Hepatocyte (in vitro differentiated cells): ENCODE results near the gene MGLL. TPM values are rescaled to one million over a fixed set of nuclear protein-coding genes. Genes with fewer than 3 reads are reported as not detected.

Experiments used
- DNase-seq: peaks from one replicate; pipeline ENCODE4 v3.0.0-alpha.2; 2016; ENCODE audit warnings: low spot score
- H2AFZ ChIP-seq: fragments of 200-600 bp; sonication (generic); 2 replicates; pipeline ENCODE4 v1.6.0; 2016; ENCODE audit warnings: antibody characterized with exemption, mild to moderate bottlenecking
- H3K27ac ChIP-seq: fragments of 200-600 bp; sonication (generic); 2 replicates; pipeline ENCODE4 v1.5.1; 2016; ENCODE audit warnings: mild to moderate bottlenecking
- H3K27me3 ChIP-seq: fragments of 200-600 bp; sonication (generic); 2 replicates; pipeline ENCODE4 v1.6.1; 2016
- H3K36me3 ChIP-seq: fragments of 200-600 bp; sonication (generic); replicated peaks from 2 replicates; pipeline ENCODE4 v1.5.1; 2016; ENCODE audit warnings: low read depth; ENCODE audit not compliant: insufficient read depth
- H3K4me1 ChIP-seq: fragments of 200-600 bp; sonication (generic); 2 replicates; pipeline ENCODE4 v1.5.1; 2016; ENCODE audit warnings: mild to moderate bottlenecking, moderate library complexity; ENCODE audit not compliant: insufficient read depth
- H3K4me2 ChIP-seq: fragments of 200-600 bp; sonication (generic); 2 replicates; pipeline ENCODE4 v1.6.0; 2016
- H3K4me3 ChIP-seq: fragments of 200-600 bp; sonication (generic); 2 replicates; pipeline ENCODE4 v1.5.1; 2016; ENCODE audit warnings: mild to moderate bottlenecking
- H3K79me2 ChIP-seq: fragments of 200-600 bp; sonication (generic); 2 replicates; pipeline ENCODE4 v1.6.0; 2017; ENCODE audit warnings: mild to moderate bottlenecking
- H3K9me2 ChIP-seq: fragments of 200-600 bp; sonication (generic); replicated peaks from 2 replicates; pipeline ENCODE4 v1.6.0; 2017; ENCODE audit warnings: mild to moderate bottlenecking; ENCODE audit not compliant: insufficient read depth
- H3K9me3 ChIP-seq: fragments of 200-600 bp; sonication (generic); 2 replicates; pipeline ENCODE4 v1.5.1; 2016; ENCODE audit warnings: low read depth, mild to moderate bottlenecking
- H4K20me1 ChIP-seq: fragments of 200-600 bp; sonication (generic); 2 replicates; pipeline ENCODE4 v1.6.0; 2016; ENCODE audit warnings: mild to moderate bottlenecking; ENCODE audit not compliant: insufficient read depth, poor library complexity, severe bottlenecking
- CTCF ChIP-seq: fragments of 200-600 bp; sonication (generic); IDR thresholded peaks from 2 replicates; pipeline ENCODE4 v1.5.1; 2016; ENCODE audit warnings: antibody characterized with exemption, mild to moderate bottlenecking; ENCODE audit not compliant: poor library complexity
- EZH2 ChIP-seq: fragments of 200-600 bp; sonication (generic); IDR thresholded peaks from 2 replicates; pipeline ENCODE4 v1.6.1; 2016; ENCODE audit warnings: antibody characterized with exemption, mild to moderate bottlenecking, borderline replicate concordance
- EZH2phosphoT487 ChIP-seq: fragments of 200-600 bp; sonication (generic); IDR thresholded peaks from one replicate; pipeline ENCODE4 v1.6.1; 2018; ENCODE audit warnings: antibody characterized with exemption, mild to moderate bottlenecking, low read depth, moderate library complexity; ENCODE audit not compliant: unreplicated experiment, severe bottlenecking
- WGBS: methylation state at CpG from one replicate; pipeline ENCODE4 v1.1.6; 2016; ENCODE audit warnings: low lambda C conversion rate; ENCODE audit errors: missing lambda C conversion rate; 5-methylcytosine and 5-hydroxymethylcytosine counted together
- polyA plus RNA-seq: library from polyadenylated mRNA; unstranded; fragments of >200 nt; fragmentation: Nextera tagmentation; extraction: Ambion mirVana; gene quantifications from 2 replicates; pipeline ENCODE4 v1.2.1, GENCODE V29; 2016
- total RNA-seq: library from RNA; depleted of rRNA; stranded (reverse); fragments of >200 nt; gene quantifications from 2 replicates; pipeline ENCODE4 v1.2.3, GENCODE V29; 2014

MGLL gene
- total and polyA plus RNA-seq, 2 experiments from 2014 or later = 7.3 to 21.4 TPM

- Histone ChIP-seq H4K20me1 (no peaks in the 10 kb centered on the region), H3K4me2 (no peak overlapping the region), H3K27ac (no peak overlapping the region), H3K9me2 (no peaks in the 10 kb centered on the region), H3K36me3 (no peaks in the 10 kb centered on the region), H3K9me3 (peaks cover 6% of the 10 kb centered on the region), H3K27me3 (no peaks in the 10 kb centered on the region), H3K4me3 (no peak overlapping the region), H3K79me2 (no peaks in the 10 kb centered on the region), H3K4me1 (peaks cover 10% of the 10 kb centered on the region), H2AFZ (no peak overlapping the region)
- DNase-seq = no peak
- TF ChIP-seq EZH2phosphoT487 (no peak), CTCF (no peak), EZH2 (no peak)
- WGBS = 97% methylated on average over 7 of the region's 7 CpGs
Observed at GRCh38 chr3:127771746-127772145, 50.6 kb downstream of the MGLL start.

- no peak overlapping the region for H2AFZ ChIP-seq
- no peaks in the 10 kb centered on the region for H4K20me1 ChIP-seq
- H3K9me3 ChIP-seq = peaks cover 6% of the 10 kb centered on the region
- no peaks in the 10 kb centered on the region for H3K79me2 ChIP-seq
- no peak for TF ChIP-seq EZH2
- no peak for TF ChIP-seq EZH2phosphoT487
- no peak for TF ChIP-seq CTCF
- H3K4me3 ChIP-seq = no peak overlapping the region
- 92% methylated on average over 6 of the region's 6 CpGs for WGBS
- no peak overlapping the region for H3K4me2 ChIP-seq
- no peaks in the 10 kb centered on the region for H3K27me3 ChIP-seq
- H3K9me2 ChIP-seq = no peaks in the 10 kb centered on the region
- H3K4me1 ChIP-seq = peaks cover 8% of the 10 kb centered on the region
- no peak for DNase-seq
- H3K27ac ChIP-seq = no peak overlapping the region
- no peaks in the 10 kb centered on the region for H3K36me3 ChIP-seq
Observed at GRCh38 chr3:127770671-127771355, 51.5 kb downstream of the MGLL start.

GRCh38 chr3:127769284-127770081 lies 52.8 kb downstream of the MGLL start:
- no peak for TF ChIP-seq CTCF
- no peak for TF ChIP-seq EZH2phosphoT487
- no peak for TF ChIP-seq EZH2
- 96% methylated on average over 13 of the region's 13 CpGs for WGBS
- Histone ChIP-seq H3K4me1 (no peaks in the 10 kb centered on the region), H2AFZ (no peak overlapping the region), H3K4me2 (no peak overlapping the region), H3K4me3 (no peak overlapping the region), H3K27ac (no peak overlapping the region), H4K20me1 (no peaks in the 10 kb centered on the region), H3K79me2 (no peaks in the 10 kb centered on the region), H3K36me3 (no peaks in the 10 kb centered on the region), H3K9me3 (peaks cover 6% of the 10 kb centered on the region), H3K9me2 (no peaks in the 10 kb centered on the region), H3K27me3 (no peaks in the 10 kb centered on the region)
- no peak for DNase-seq
